Measurements from ENCODE around the gene SYNGR3.
A peak's percentile ranks its signal among the peaks of the same experiment; 100 is the strongest.
"Not testable (repeated sequence)": the region's sequence is repeated elsewhere in the genome, so short reads cannot be mapped to it uniquely, and the experiment has no call there.

SYNGR3 gene

DNA sequence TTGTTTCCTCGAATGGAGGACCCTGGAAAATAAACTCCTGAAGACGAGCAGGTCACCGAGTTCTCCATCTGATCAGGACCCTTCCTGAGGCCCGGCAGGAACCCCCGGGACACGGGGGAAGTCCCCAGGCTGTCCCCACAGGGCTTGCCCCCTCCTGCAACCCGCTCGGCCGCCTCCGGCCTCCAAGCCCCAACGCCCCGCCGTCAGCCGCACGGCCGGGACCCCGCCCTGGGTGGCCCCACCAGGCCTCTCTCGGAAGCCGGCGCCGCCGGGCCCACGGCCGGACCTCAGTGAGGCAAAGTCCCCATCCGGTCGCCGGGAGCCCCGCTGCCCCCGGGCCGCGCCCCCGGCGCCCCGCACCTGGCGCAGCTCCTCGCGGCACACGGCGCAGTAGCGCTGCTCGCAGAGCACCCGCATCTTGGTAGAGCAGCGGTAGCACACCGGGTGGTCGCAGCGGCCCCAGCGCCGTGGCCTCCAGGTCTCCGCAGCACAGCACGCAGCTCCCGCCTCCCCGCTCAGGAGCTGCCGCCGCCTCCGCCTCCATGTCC is 19.5 kb downstream of the SYNGR3 start:
- no peak for DNase-seq (ENCODE audit: low spot score)

DNA sequence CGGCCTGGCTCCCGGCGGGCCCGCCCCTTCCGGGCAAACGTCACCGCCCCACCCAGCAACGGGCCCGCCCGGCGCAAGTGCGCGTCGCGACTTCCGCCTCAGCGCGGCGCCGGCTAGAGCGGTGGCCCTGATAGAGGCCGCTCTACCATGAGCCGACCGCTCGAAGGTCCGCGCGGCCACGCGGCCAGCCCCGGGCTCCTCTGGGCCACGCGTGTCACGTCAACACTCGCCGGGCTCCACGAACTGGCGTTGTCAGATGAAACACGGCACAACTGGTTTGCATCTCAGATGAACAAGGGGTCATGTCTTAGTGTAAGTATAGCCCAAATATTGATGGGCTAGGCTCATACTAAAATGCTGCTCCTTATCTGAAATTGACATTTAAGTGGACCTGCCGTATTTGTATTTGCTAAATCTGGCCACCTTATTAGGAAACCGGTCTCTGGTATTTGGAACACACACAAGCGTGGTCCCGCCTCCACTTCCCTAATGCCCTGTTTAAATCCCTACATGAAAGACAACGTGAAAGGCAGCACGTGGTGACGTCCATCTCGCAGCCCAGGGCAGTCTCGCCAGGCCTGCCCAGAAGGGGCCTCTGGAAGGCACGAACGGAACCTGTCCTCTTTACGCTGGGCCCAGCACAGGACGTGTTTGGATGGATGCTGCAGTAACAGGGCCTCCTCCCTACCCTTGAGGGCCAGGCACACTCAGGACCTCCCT is 20.2 kb downstream of the SYNGR3 start, which contains the start of gene ZNF598:
Gene ZNF598, minus strand, starts transcription at position 31 of the 720 bp plus-strand sequence.
- peak; percentile 95 for DNase-seq (ENCODE audit: low spot score)

DNA sequence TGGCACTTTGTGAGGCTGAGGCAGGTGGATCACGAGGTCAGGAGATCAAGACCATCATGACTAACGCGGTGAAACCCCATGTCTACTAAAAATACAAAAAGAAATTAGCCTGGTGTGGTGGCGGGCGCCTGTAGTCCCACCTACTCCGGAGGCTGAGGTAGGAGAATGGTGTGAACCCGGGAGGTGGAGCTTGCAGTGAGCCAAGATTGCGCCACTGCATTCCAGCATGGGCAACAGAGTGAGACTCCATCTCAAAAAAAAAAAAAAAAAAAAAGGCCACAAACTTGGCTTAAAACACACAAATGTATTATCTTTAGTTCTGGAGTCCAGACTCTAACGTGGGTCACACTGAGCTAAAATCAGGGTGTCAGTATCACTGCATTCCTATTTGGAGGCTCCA is 22.0 kb downstream of the SYNGR3 start:
- DNase-seq (ENCODE audit: low spot score), result not testable (repeated sequence)

DNA sequence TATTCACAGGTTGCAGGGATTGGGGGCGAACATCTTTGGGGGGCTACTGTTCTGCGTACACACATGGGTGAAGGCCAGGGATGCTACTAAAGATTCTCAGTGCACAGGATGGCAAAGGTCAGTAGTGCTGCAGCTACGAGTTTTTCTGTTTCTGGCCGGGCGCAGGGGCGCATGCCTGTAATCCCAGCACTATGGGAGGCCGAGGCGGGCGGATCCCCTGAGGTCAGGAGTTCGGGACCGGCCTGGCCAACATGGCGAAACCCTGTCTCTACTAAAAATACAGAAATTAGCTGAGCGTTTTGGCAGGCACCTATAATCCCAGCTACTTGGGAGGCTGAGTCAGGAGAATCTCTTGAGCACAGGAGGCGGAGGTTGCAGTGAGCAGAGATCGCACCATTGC is 23.8 kb downstream of the SYNGR3 start:
- DNase-seq (ENCODE audit: low spot score), result no peak

DNA sequence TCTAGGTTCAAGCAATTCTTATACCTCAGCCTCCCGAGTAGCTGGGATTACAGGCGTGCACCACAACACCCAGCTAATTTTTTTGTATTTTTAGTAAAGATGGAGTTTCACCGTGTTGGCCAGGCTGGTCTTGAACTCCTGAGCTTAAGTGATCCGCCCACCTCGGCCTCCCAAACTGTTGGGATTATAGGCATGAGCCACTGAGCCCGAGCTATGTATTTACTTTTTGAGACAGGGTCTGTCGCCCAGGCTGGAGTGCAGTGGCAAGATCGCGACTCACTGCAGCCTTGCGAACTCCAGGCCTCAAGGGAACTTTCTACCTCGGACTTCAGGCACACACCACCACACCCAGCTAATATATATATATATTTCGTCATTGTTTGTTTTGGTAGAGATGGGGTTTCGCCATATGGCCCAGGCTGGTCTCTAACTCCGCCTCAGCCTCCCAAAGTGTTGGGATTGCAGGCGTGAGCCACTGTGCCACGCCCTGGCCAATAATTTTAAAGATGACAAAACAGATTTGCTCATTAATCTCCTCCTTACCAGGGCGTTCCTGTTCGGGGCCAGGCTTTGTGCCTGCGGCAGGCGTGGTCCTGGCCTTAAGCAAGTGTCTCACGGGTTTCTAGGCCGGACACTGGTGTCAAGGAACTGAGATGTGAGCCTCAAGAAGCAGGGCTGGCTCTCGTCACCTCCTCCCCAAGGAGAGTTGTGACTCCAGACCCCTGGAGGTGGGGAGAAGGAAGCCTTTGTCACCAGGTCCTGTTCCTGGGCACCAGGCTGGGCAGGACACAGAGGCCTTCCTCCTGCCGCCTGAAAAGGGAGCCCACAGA is 25.6 kb downstream of the SYNGR3 start:
- no peak for DNase-seq (ENCODE audit: low spot score)

DNA sequence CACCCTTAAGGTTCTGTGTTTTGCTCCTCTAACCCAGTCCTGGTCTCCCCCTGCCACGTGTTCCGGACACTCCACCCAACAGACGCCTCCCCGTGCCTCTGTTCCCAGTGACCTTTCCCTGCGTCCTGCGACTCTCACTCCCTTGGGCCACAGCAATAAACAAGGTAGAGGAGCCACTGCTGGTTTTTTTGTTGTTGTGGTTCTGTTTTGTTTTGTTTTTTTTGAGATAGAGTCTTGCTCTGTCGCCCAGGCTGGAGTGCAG is 26.1 kb downstream of the SYNGR3 start:
- DNase-seq (ENCODE audit: low spot score), result no peak

DNA sequence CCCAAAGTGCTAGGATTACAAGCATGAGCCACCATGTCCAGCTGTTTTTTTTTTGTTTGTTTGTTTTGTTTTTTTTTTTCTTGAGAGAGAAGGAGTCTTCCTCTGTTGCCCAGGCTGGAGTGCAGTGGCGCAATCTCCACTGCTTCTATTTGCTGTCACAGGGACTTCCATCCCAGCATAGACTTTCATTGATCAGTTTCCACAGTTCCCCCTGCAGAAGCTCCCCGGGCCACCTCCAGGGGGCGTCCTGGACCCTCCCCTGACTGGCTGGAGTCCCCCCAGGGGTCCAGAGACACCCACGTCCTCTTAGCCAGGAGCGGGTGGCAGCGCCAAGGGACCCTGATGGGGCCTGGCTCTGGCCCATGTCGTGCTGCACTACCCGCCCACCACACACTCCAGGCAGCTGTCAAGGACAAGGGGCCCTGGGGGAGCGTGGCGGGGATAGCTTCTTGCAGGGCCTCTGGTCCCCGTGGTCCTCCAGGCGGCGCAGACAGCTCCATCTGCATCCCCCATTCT is 26.7 kb downstream of the SYNGR3 start:
- no peak for DNase-seq (ENCODE audit: low spot score)

DNA sequence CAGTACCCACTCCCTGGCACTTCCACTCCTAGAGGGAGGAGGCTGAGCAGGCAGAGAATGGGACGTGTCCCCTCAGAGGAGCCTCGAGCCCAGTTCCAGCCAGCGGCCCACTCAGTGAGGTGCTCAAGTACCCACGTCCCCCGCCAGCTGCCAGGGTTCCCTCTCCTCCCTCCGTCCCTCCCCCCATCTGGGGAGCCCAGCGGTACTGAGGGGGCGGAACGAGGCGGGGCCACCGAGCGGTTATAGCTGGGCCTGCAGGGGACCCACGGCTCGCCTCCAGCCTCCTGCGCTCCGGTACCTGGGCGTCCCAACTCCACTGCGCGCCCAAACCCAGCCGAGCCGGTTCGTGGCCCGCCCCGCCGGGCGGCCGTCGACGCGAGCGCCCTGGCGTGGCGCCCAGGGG is 29.7 kb downstream of the SYNGR3 start, which contains the start of gene NPW:
Gene NPW, plus strand, starts transcription at position 268 of the 403 bp plus-strand sequence.
- DNase-seq (ENCODE audit: low spot score), result no peak

DNA sequence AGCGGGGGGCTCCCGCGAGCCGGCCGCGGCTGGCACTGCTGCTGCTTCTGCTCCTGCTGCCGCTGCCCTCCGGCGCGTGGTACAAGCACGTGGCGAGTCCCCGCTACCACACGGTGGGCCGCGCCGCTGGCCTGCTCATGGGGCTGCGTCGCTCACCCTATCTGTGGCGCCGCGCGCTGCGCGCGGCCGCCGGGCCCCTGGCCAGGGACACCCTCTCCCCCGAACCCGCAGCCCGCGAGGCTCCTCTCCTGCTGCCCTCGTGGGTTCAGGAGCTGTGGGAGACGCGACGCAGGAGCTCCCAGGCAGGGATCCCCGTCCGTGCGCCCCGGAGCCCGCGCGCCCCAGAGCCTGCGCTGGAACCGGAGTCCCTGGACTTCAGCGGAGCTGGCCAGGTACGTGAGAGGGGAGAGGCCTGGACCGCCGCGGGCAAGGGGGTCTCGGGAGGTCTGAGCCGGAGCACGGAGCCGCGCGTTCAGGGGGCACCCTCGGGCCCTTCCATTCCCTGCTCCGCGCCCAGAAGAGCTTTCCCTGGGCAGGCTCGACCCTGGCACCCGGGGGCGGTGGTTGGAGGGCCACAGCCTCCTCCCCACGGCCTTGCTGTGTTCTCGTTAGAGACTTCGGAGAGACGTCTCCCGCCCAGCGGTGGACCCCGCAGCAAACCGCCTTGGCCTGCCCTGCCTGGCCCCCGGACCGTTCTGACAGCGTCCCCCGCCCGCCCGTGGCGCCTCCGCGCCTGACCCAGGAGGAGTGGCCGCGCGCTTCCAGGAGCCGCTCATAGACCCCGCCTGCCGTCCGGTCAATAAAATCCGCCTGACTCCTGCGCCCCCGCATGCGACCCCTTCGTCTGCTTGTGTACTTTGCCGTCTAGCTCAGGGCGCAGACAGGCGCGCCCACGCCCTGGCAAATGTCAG is 30.4 kb downstream of the SYNGR3 start:
- DNase-seq (ENCODE audit: low spot score), result no peak

DNA sequence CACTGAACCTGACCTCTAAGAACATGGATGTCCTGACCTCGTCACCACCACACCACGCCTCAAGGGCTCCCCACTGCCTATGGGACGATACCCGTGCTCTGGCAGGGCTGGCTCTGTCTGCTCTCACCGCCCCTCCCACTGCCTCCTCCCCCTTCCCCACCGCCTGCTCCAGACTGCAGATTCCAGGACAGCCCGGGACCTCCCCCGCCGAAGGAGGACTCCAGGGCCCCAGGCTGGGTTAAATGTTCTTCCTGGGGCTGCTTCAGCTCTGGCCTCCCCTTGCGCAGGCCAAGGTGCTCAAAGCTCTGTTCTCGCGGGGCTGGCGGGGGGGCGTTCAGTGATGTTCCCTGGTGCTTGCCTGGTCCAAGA is 32.9 kb downstream of the SYNGR3 start:
- DNase-seq (ENCODE audit: low spot score), result no peak

DNA sequence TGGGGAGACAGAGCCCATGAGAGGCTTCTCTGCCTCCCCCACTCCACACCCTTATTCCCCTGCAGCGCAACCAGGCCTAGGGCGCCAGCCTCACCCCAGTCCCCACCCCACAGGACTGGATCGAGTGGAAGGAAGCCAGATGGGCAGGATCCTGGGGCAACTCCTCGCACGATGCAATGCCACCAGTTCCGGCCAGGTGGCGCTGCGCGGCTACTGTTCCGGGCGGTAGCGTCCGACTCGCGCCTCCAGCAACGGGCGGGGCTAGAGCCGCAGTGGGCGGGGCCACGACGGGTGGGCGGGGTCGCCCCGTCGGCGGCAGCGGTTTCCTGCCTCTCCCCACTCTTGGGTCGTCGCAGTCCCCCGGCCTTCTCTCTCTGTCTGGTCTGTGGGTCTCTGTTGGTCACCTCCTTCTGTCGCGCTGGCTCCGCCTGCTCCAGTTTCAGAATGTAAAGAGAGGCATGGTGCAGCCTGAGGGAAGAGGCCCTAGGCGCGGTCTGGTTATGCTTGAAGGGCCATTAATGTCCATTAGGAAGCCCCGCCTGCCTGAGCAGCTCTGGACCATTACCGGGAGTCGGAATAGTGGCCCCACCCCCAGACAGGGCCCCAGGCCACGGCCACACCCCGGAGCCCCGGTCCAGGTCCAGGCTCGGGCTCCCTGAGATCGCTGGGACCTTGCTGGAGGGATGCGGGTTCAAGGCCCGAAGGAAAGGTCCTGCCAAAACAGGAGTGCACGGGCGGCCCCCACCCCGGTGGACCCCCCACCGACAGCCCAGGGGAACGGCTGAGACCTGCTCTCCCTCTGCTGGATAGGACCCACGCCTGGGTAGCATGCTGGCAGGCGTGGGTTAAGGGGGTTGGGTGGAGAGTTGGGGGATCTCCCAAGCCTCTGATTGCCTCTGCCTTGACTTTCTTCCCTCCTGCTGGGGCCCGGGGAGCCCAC is 33.6 kb downstream of the SYNGR3 start:
- DNase-seq (ENCODE audit: low spot score), result peak; percentile 96

DNA sequence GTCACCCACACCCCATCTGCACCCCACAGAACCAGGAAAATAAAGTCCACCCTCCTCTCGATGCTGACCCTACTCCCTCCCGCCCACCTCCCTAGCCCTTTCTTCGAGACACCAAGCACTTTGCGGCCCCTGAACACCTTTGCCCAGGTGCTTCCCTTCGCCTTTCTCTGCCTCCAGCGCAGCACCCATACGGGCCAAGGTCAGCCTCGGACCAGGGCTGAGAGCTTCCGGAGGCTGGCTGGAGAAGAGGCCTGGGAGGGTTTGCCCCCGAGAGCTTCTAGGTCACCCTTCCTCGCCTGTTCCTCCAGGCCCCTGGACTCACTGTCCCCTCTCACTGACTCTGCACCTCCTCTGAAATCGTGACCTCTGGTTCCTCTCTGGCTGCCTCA is 34.3 kb downstream of the SYNGR3 start:
- DNase-seq (ENCODE audit: low spot score), result no peak

DNA sequence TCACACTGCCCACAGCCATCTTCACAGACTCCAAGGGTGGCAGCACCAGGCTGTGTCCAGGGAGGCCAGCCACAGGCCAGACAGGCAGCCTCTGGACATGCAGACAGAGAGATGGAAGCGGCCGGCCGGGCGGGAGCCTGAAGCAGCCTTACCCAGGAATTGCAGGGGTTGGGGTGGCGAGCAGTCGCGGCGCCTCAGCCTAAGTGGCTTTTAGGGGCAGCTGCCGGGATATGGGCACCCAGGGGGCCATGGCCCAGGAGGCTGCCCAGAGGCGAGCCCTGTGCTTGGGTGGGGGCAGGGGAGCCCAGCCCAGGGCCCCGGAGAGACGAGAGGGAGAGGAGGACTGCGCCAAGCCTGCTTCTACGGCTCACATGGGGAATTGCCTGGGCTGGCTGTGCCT is 35.5 kb downstream of the SYNGR3 start:
- no peak for DNase-seq (ENCODE audit: low spot score)

DNA sequence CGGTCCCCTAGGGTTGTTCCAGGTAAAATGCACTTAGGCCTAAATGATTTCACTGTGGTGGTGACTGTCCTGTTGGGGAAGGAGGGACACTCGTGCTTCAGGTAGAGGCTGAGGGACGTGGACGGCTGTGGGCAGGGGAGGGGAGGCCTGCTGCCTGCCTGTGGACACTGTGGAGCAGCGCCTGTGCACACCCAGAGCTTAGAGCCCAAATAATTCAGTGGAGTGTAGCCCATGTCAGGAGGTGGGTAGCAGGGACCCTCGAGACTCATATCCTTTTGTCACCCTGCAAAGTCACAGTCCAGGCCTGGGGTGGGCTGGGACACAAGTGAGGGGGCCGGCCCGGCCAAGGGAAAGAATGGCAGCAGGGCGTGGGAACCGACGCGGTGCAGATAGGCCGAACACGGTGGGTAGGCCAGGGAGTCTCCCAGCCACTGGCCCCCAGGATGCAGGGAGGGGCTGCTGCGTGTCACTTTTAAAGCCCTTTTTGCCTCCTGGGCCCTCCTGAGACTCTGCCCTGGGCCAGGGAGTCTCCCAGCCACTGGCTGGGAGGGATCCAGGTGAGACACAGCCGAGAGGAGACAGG is 36.2 kb downstream of the SYNGR3 start:
- DNase-seq (ENCODE audit: low spot score), result no peak

DNA sequence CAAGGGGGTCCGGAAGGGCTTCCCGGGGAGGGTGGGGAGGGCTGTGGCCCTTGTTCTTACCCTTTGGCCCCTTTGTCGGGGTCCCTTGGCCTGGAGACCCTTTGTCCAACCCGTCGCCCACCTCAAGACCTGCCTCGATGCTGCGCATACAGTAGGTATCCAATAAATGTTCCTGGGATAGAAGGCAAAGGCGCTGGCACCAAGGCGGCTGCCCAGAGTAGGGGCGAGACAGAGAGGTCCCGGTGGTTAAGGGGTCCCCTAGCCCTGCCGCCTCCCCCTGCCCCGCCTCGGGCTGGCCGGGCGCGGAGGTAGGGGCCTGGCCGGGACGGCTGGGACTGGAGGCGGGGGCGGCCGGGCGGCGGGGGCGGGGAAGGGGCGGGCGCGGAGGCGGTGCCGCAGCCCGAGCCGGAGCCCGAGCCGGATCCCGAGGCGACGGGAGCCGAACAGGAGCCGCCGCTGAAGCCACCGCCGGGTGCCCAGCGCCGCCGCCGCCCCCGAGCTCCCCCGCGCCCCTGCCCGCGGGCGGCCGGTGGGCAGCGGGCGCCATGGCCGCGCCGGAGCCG is 36.8 kb downstream of the SYNGR3 start, which contains the start of gene NHERF2:
Gene NHERF2, plus strand, starts transcription at position 442 of the 563 bp plus-strand sequence. Its CDS starts 104 bp downstream, at position 546.
- peak; percentile 63 for DNase-seq (ENCODE audit: low spot score)

DNA sequence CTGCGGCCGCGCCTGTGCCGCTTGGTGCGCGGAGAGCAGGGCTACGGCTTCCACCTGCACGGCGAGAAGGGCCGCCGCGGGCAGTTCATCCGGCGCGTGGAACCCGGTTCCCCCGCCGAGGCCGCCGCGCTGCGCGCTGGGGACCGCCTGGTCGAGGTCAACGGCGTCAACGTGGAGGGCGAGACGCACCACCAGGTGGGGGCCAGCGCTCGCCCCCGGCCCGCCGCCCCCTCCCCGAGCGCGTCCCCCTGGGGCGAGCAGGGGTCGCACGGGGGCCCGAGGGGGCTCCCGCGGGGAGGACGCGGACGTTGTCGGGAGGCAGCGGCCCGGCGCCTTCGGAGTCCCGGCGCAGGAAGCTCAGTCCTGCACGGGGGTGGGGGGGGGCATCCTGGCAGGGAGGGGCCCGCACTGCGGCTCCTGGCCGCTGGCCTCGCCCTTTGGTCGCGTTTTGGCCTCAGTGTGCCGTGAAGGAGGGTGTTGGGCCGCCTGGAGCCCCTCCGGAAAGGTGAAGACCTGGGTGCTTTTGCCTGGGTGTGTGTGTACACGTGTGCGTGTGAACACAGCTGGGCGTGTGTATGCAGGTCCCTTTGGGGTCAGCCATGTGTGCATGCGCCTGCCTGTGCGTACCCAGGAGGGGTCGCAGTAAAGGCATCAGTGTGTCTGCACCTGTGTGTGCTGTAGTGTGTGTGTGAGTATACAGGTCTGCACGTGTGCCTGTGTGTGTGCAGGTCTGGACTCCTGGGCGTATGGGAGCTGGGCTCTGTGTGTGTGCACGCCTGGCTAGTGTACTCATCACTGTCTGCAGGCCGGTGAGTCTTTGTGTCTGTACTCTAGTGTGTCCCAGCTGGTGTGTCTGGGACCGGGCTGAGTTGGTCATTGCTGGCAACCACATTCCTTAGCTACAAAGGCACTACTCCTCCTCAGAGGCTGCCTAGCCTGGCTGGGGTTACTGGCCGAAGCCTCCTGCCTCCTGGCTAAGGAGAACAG is 37.5 kb downstream of the SYNGR3 start:
- DNase-seq (ENCODE audit: low spot score), result no peak

DNA sequence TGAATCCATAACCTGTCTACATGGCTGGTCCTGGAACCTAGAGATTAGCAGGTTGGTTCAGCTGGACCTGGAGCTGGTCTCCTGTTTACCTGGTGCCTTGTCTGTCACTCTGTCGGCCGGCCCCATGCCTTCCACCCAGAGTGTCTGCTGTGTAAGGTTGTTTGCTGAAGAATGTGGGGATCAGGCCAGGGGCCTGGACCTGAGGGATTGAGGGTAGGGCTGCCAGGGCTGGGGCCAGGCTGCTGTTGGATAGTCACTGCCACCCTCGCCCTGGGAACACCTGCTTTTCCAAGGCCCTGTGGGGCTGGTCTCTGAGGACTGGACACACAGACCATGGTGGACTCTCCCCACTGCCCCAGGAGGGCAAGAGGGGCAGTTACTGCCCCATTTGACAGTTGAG is 38.4 kb downstream of the SYNGR3 start:
- no peak for DNase-seq (ENCODE audit: low spot score)

DNA sequence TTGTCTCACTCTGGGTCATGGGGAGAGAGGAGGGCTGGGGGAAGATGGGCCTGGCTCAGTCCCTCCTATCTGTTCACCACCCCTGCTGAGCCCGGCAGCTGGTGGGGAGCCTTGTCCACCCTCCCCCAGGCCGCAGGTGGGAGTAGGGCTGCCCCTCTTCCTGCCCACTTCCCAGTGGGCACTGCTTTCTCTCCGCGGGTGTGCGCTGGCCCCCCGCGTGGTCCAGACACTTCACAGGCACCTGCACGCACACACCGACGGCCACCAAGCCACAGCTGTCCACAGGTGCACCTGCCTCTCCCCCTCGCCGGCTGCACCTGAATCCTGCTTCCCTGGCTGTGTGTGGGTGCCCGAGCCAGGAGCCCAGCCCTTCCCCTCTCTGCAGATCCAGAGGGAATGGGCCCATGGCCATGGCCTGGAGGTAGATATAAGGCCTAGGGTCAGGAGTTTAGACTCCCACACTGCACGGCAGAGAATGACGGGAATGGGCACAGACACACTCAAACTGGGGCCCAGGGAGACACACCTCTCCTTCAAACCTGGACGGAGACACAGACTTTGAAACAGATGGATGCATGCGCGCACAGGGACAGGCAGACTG is 39.0 kb downstream of the SYNGR3 start:
- DNase-seq (ENCODE audit: low spot score), result no peak
